Chondrocyte (in vitro differentiated cells): ENCODE results near the gene PKP2. TPM values are rescaled to one million over a fixed set of nuclear protein-coding genes. Genes with fewer than 3 reads are reported as not detected.

Experiments
- DNase-seq: peaks from one replicate; pipeline ENCODE4 v3.0.0; 2021; ENCODE audit warnings: mixed read lengths, low spot score
- H3K27ac Mint-ChIP-seq: one replicate; pipeline ENCODE4 v1.8.0; 2021; ENCODE audit warnings: mild to moderate bottlenecking, moderate library complexity, mixed read lengths; ENCODE audit not compliant: unreplicated experiment
- H3K27me3 Mint-ChIP-seq: 2 replicates; pipeline ENCODE4 v1.8.0; 2021; ENCODE audit warnings: low read depth, mixed read lengths
- H3K36me3 Mint-ChIP-seq: 2 replicates; pipeline ENCODE4 v1.8.0; 2021; ENCODE audit warnings: low read depth, mixed read lengths
- H3K4me1 Mint-ChIP-seq: 2 replicates; pipeline ENCODE4 v1.8.0; 2021; ENCODE audit warnings: low read depth, mild to moderate bottlenecking, mixed read lengths
- H3K4me3 Mint-ChIP-seq: one replicate; pipeline ENCODE4 v1.8.0; 2021; ENCODE audit warnings: mild to moderate bottlenecking, moderate library complexity, mixed read lengths; ENCODE audit not compliant: unreplicated experiment
- H3K9me3 Mint-ChIP-seq: 2 replicates; pipeline ENCODE4 v1.8.0; 2021; ENCODE audit warnings: low read depth, mixed read lengths
- total RNA-seq: library from RNA; stranded (reverse); gene quantifications from 3 replicates; pipeline ENCODE4 v1.2.1, GENCODE V29; 2021
- TF ChIP-seq, protein P1 (sequence below): fragments of 200-600 bp; sonication (generic); IDR thresholded peaks from 2 replicates; pipeline ENCODE4 v1.5.0; 2021; ENCODE audit warnings: antibody characterized with exemption, mild to moderate bottlenecking, moderate library complexity

The PKP2 gene
- total RNA-seq, 1 donor from 2014 or later: 5.8 TPM

DNA sequence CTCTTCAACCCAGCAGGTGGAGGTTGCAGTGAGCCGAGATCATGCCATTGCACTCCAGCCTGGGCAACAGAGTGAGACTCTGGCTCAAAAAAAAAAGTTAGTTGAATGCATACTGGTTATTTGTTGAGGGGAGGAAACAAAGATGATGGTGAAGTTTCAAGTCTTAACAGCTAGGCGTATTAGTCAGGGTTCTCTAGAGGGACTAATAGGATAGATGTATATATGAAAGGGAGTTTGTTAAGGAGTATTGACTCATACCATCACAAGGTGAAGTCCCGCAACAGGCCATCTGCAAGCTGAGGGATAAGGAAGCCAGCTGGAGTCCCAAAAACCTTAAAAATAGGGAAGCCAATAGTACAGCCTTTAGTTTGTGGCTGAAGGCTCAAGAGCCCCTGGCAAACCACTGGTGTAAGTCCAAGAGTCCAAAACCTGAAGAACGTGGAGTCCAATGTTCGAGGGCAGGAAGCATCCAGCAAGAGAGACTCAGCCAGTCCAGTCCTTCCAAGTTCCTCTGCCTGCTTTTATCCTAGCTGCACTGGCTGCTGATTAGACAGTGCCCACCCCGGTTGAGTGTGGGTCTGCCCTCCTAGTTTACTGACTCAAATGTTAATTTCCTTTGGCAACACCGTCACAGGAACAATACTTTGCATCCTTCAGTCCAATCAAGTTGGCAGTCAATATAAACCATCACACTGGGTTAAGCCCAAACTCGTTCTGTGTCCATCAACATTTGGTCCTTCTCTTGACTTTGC is 26.1 kb upstream of the PKP2 start:
- no peak overlapping the region for H3K4me3 Mint-ChIP-seq
- H3K27me3 Mint-ChIP-seq: peaks cover 2% of the 10 kb centered on the region
- H3K27ac Mint-ChIP-seq: no peak overlapping the region
- H3K36me3 Mint-ChIP-seq: no peaks in the 10 kb centered on the region
- DNase-seq: no peak
- no peaks in the 10 kb centered on the region for H3K9me3 Mint-ChIP-seq
- TF ChIP-seq, protein P1, sequence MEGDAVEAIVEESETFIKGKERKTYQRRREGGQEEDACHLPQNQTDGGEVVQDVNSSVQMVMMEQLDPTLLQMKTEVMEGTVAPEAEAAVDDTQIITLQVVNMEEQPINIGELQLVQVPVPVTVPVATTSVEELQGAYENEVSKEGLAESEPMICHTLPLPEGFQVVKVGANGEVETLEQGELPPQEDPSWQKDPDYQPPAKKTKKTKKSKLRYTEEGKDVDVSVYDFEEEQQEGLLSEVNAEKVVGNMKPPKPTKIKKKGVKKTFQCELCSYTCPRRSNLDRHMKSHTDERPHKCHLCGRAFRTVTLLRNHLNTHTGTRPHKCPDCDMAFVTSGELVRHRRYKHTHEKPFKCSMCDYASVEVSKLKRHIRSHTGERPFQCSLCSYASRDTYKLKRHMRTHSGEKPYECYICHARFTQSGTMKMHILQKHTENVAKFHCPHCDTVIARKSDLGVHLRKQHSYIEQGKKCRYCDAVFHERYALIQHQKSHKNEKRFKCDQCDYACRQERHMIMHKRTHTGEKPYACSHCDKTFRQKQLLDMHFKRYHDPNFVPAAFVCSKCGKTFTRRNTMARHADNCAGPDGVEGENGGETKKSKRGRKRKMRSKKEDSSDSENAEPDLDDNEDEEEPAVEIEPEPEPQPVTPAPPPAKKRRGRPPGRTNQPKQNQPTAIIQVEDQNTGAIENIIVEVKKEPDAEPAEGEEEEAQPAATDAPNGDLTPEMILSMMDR: no peak
- peaks cover 47% of the 10 kb centered on the region for H3K4me1 Mint-ChIP-seq

DNA sequence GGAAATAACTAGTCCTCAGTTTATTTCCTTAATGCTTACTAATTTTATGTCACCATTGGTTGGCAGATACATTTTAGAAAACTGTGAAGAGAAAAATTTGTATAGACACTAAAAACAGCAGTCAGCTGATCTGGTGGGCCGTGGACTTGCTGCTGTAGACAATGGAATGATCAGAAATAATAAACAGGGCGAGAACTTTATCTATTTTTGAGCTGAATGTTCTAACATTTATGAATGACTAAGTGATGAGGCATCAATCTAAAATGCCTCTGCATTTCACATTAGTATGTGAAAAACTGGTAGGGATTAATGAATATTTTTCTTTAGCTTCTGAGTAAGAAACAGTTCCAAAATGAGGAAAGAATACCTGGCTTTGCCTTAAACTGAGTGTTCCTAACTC is 24.8 kb upstream of the PKP2 start:
- Mint-ChIP-seq H3K4me1 (peaks cover 56% of the 10 kb centered on the region), H3K27me3 (no peaks in the 10 kb centered on the region), H3K4me3 (no peak overlapping the region), H3K9me3 (no peaks in the 10 kb centered on the region), H3K36me3 (no peaks in the 10 kb centered on the region), H3K27ac (peak overlapping the region; percentile 85)
- TF ChIP-seq, protein P1: no peak
- DNase-seq: no peak

DNA sequence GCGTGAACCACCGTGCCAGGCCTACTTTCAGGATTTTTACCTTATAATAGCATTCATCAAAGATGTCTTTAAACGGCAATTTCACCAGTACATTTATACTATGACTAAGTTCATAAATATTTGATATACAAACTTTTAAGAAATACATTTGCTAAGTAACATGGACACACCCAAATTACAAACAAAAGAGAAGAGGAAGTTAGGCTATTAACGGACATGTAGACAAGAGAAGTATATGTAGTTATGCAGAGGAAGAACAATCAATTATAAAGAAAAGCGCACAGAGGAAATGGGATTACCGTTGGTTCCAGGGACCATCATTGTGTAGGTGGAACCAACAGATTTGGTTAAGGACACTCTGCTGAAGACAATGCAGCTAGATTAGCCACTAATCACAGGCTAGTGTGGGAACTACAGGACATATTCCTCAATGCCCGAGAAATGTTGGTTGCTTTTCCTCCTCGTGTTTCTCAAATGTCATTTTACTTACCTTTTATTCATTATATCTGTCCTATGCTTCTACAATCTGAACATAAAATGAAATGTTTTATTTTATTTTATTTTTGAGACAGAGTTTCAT is 24.0 kb upstream of the PKP2 start:
- TF ChIP-seq, protein P1: no peak
- Mint-ChIP-seq H3K27me3 (no peaks in the 10 kb centered on the region), H3K9me3 (no peaks in the 10 kb centered on the region), H3K4me3 (no peak overlapping the region), H3K4me1 (peaks cover 57% of the 10 kb centered on the region), H3K27ac (peak overlapping the region; percentile 85), H3K36me3 (no peaks in the 10 kb centered on the region)
- DNase-seq: no peak

DNA sequence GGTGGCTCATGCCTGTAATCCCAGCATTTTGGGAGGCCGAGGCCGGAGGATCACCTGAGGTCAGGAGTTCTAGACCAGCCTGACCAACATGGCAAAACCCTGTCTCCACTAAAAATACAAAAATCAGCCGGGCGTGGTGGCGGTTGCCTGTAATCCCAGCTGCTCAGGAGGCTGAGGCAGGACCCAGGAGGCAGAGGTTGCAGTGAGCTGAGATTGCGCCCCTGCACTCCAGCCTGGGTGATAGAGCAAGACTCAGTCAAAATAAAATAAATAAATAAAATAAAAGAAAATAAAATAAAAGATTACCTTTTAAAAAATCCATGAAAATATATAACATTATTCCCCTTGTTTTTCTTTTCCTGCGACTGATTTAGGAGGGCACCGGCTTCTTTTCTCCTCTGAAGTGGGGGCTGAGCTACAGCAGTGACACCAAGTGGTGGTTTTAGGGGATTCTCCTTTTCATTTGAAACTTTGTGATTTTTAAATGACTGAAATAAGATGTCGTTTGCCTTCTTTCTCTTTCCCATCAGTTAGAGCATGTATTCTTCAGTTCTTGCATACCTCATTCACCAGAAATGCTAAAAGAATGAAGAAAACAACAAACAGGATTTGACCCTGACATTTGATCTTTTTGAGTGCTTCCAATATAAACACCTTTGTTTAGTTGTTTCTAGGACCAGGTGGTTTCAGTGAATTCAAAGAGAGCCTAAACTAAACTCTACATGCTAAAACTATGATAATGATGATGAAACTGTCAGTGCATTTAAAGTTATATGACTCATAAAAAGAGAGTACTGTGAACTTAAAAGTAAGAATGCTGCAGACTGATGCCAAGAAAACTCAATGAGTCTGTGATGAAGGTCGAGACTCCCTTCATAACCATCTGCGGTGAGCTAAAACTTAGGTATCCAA is 22.6 kb upstream of the PKP2 start:
- Mint-ChIP-seq H3K27ac (peak overlapping the region; percentile 85), H3K4me1 (peaks cover 57% of the 10 kb centered on the region), H3K4me3 (no peak overlapping the region), H3K36me3 (no peaks in the 10 kb centered on the region), H3K27me3 (peaks cover 2% of the 10 kb centered on the region), H3K9me3 (no peaks in the 10 kb centered on the region)
- no peak for DNase-seq
- TF ChIP-seq, protein P1: peak; percentile 82

DNA sequence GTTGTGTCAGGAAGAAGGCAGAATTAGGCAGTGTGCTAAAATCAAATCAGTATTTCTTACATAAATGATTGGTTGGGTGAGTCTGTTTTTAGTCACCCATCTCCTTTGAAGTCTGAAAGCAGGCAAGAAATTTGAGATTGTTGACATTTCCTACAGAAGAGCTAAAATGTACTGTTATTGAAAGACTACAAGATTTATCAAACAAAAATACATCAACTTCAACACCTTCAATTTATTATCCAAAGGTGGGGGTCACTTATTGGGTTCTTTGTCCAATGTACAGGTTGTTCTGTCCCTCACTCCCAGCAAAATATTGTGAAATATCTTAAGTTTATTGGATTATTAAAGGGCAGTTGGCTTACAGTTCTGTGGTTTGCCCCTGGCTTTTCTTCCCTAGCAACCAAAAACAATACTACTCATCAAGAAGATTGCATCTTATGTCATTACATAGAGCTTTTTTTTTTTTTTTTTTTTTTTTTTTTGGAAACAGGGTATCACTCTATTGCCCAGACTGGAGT is 20.6 kb upstream of the PKP2 start:
- no peak for DNase-seq
- Mint-ChIP-seq H3K4me1 (peaks cover 49% of the 10 kb centered on the region), H3K36me3 (no peaks in the 10 kb centered on the region), H3K27ac (no peak overlapping the region), H3K9me3 (no peaks in the 10 kb centered on the region), H3K4me3 (no peak overlapping the region), H3K27me3 (peaks cover 2% of the 10 kb centered on the region)
- TF ChIP-seq, protein P1: no peak
